HepG2 (cell line): ENCODE data around the gene SSBP4. TPM values are rescaled to one million over a fixed set of nuclear protein-coding genes. Genes with fewer than 3 reads are reported as not detected.

Experiments
- ARID4A ChIP-seq: sonication (generic); formaldehyde crosslinking; IDR thresholded peaks from 2 replicates; pipeline ENCODE4 v1.5.0; 2020; ENCODE audit warnings: mild to moderate bottlenecking, missing genetic modification reagents, borderline replicate concordance
- BCL3 ChIP-seq: sonication (generic); formaldehyde crosslinking; IDR thresholded peaks from 2 replicates; pipeline ENCODE4 v1.5.1; 2020; ENCODE audit warnings: mild to moderate bottlenecking, missing genetic modification reagents, moderate library complexity
- EP300 ChIP-seq, 3 experiments: sonication (generic) in 1 of 3; formaldehyde crosslinking in 1 of 3; IDR thresholded peaks; 2 replicates each; pipeline versions ENCODE4 v1.5.1 to v1.6.1; 2011 to 2020; ENCODE audit warnings: low read depth in 2 of 3, low read length in 2 of 3, borderline replicate concordance in 1 of 3, improper control_type of control experiment in 1 of 3, mild to moderate bottlenecking in 1 of 3, missing genetic modification reagents in 1 of 3, moderate library complexity in 1 of 3
- GFI1 ChIP-seq: sonication (generic); formaldehyde crosslinking; IDR thresholded peaks from 2 replicates; pipeline ENCODE4 v1.5.0; 2020; ENCODE audit warnings: missing genetic modification reagents, mild to moderate bottlenecking, borderline replicate concordance
- IKZF5 ChIP-seq: IDR thresholded peaks from 2 replicates; pipeline ENCODE4 v1.6.1; 2018; ENCODE audit warnings: missing genetic modification reagents, mild to moderate bottlenecking, missing compliant biosample characterization
- NAIF1 ChIP-seq: sonication (generic); formaldehyde crosslinking; IDR thresholded peaks from 2 replicates; pipeline ENCODE4 v1.5.0; 2020; ENCODE audit warnings: mild to moderate bottlenecking, missing genetic modification reagents, borderline replicate concordance
- ZBTB4 ChIP-seq: sonication (generic); formaldehyde crosslinking; IDR thresholded peaks from 2 replicates; pipeline ENCODE4 v1.4.0; 2020; ENCODE audit warnings: missing genetic modification reagents, mild to moderate bottlenecking, borderline replicate concordance
- ZNF333 ChIP-seq: sonication (generic); formaldehyde crosslinking; IDR thresholded peaks from 2 replicates; pipeline ENCODE4 v1.4.0; 2020; ENCODE audit warnings: mild to moderate bottlenecking, missing genetic modification reagents, borderline replicate concordance
- ZNF574 ChIP-seq: sonication (generic); formaldehyde crosslinking; IDR thresholded peaks from 2 replicates; pipeline ENCODE4 v1.4.0; 2020; ENCODE audit warnings: missing genetic modification reagents
- ZNF781 ChIP-seq: sonication (generic); formaldehyde crosslinking; IDR thresholded peaks from 2 replicates; pipeline ENCODE4 v1.5.1; 2020; ENCODE audit warnings: borderline replicate concordance, mild to moderate bottlenecking, missing genetic modification reagents; ENCODE audit errors: not compliant biosample characterization
- ZNF839 ChIP-seq: sonication (generic); formaldehyde crosslinking; IDR thresholded peaks from 2 replicates; pipeline ENCODE4 v1.4.0; 2020; ENCODE audit warnings: missing genetic modification reagents, mild to moderate bottlenecking, borderline replicate concordance
- ZSCAN30 ChIP-seq: sonication (generic); formaldehyde crosslinking; IDR thresholded peaks from 2 replicates; pipeline ENCODE4 v1.5.0; 2020; ENCODE audit warnings: mild to moderate bottlenecking, missing genetic modification reagents
- polyA plus RNA-seq, 8 experiments: library from polyadenylated mRNA; depleted of rRNA in 3 of 8; stranded (reverse) in 7 of 8; unstranded in 1 of 8; fragments of >200 nt; fragmentation: Illumina TruSeq in 4 of 8; extraction: Trizol in 4 of 8; gene quantifications; 2 replicates each; pipeline versions ENCODE4 v1.2.1 to v1.2.3, GENCODE V29; 2011 to 2016; ENCODE audit warnings: low read depth in 4 of 8, missing spikeins in 1 of 8, mixed read lengths in 1 of 8; ENCODE audit not compliant: insufficient read depth in 1 of 8
- total RNA-seq, 5 experiments: library from RNA; depleted of rRNA; stranded (reverse); fragments of >200 nt; fragmentation: Illumina TruSeq; extraction: Trizol; gene quantifications; 2 replicates each; pipeline ENCODE4 v1.2.3, GENCODE V29; 2016; ENCODE audit warnings: low read depth in 1 of 5

Gene SSBP4
- total and polyA plus RNA-seq, 2 of the 13 experiments (the other 11 are each of a cell fraction or from before 2014, with no cell fraction given) = 20.8 to 39.5 TPM

- TF ChIP-seq ZNF574 = no peak; the same call in 1 of the 2 replicates
- no peak for TF ChIP-seq EP300 (IDR thresholded peaks at IDR 0.05; ENCODE audit: low read depth in 2 of 2, low read length in 2 of 2)
- no peak for TF ChIP-seq EP300 (CRISPR knock-in tag; IDR thresholded peaks at IDR 0.05; ENCODE audit: borderline replicate concordance)
- TF ChIP-seq ARID4A (CRISPR knock-in tag) = peak; percentile 40; the same call in 1 of the 2 replicates
- TF ChIP-seq IKZF5 = no peak
- no peak for TF ChIP-seq ZNF781 (CRISPR knock-in tag)
- TF ChIP-seq ZSCAN30 (CRISPR knock-in tag) = no peak
- TF ChIP-seq ZBTB4 (CRISPR knock-in tag) = no peak; the same call in 1 of the 2 replicates
- no peak for TF ChIP-seq ZNF839 (CRISPR knock-in tag)
- TF ChIP-seq ZNF333 (CRISPR knock-in tag) = peak; percentile 53; the same call in 1 of the 2 replicates
- peak; percentile 70; the same call in 1 of the 2 replicates for TF ChIP-seq BCL3 (CRISPR knock-in tag)
- no peak for TF ChIP-seq GFI1 (CRISPR knock-in tag)
- no peak for TF ChIP-seq NAIF1 (CRISPR knock-in tag)
Measured at GRCh38 chr19:18469069-18469846, 50.1 kb downstream of the SSBP4 start (continued).
